Activated CD4-positive, alpha-beta T cell treated with anti-CD3 and anti-CD28 coated beads for 4 hours (primary cell): ENCODE results near the gene ZNF112.

ENCODE experiments used
- DNase-seq, 2 donors: peaks; one replicate each; pipeline ENCODE4 v3.0.0-alpha.2; 2020

The ZNF112 gene

DNA sequence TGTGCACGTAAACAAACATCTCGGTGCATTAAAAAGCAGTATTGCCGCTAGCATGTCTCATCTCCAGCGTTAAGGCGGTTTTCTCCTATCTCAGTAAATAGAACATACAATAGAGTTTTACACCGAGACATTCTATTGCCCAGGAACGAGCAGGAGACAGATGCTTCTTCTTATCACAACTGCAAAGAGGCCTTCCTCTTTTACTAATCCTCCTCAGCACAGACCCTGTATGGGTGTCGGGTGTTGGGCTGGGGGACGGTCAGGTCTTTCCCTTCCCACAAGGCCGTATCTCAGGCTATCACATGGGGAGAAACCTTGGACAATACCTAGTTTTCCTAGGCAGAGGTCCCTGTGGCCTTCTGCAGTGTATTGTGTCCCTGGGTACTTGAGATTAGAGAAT is 75.6 kb downstream of the ZNF112 start:
- DNase-seq = no peak

DNA sequence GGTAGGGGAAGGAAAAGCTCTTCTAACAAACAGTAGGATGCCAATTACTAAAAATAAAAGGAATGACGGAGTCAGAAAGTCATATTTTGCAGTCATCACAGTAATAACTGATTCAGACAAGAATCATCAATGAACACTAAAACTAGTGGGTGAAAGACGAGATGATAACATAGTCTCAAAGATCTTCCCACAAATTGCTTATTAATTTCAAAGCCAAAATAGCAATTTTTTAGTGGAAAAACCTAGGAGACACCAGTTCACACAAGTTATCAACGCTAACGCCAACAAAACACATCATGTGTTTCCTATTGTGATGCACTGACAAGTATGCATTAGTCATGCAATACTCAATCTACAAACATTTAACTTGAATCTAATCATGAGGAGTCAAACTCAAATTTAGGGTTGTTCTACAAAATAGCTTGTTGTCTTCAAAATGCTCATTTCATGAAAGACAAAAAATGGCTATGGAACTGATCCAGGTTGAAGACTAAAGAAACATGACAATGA is 78.2 kb downstream of the ZNF112 start:
- DNase-seq = no peak

DNA sequence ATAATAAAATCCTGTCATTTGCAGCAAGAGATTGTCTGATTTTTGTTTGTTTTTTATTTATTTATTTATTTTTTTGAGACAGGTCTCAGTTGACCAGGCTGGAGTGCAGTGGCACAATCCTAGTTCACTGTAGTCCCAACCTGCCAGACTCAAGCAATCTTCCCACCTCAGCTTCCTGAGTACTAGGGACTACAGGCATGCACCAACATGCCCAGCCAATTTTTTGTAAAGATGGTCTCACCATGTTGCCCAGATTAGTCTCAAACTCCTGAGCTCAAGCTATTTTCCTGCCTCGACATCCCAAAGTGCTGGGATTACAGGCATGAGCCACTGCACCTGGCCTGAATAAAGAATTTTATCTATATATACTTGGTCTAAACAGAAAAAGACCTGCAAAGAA is 79.1 kb downstream of the ZNF112 start:
- DNase-seq = no peak
